HepG2 (cell line): ENCODE measurements around the gene ADGRG1. TPM values are rescaled to one million over a fixed set of nuclear protein-coding genes. Genes with fewer than 3 reads are reported as not detected.

ENCODE experiments used
- CBX1 ChIP-seq: IDR thresholded peaks from one replicate; pipeline ENCODE4 v1.6.1; 2016; ENCODE audit warnings: antibody characterized with exemption, low read depth
- CEBPB ChIP-seq: IDR thresholded peaks from 2 replicates; pipeline ENCODE4 v1.6.1; 2011; ENCODE audit warnings: low read depth, low read length, improper control_type of control experiment, borderline replicate concordance
- FOXK2 ChIP-seq: fragments of 450-650 bp; IDR thresholded peaks from 2 replicates; pipeline ENCODE4 v1.6.1; 2016
- FOXO1 ChIP-seq: sonication (generic); formaldehyde crosslinking; IDR thresholded peaks from 2 replicates; pipeline ENCODE4 v1.4.0; 2020; ENCODE audit warnings: missing genetic modification reagents
- JARID2 ChIP-seq: sonication (generic); formaldehyde crosslinking; IDR thresholded peaks from 2 replicates; pipeline ENCODE4 v1.8.1; 2023; ENCODE audit warnings: missing genetic modification reagents, inconsistent platforms; ENCODE audit not compliant: insufficient replicate concordance
- JUNB ChIP-seq: sonication (generic); formaldehyde crosslinking; IDR thresholded peaks from 2 replicates; pipeline ENCODE4 v1.8.0; 2022; ENCODE audit warnings: missing genetic modification reagents, mild to moderate bottlenecking, borderline replicate concordance
- MTA3 ChIP-seq: sonication (generic); formaldehyde crosslinking; IDR thresholded peaks from 2 replicates; pipeline ENCODE4 v1.4.0; 2020; ENCODE audit warnings: missing genetic modification reagents
- MZF1 ChIP-seq: sonication (generic); formaldehyde crosslinking; IDR thresholded peaks from 2 replicates; pipeline ENCODE4 v1.8.1; 2023; ENCODE audit warnings: mild to moderate bottlenecking, missing genetic modification reagents, borderline replicate concordance
- NCOA5 ChIP-seq: sonication (generic); formaldehyde crosslinking; IDR thresholded peaks from 2 replicates; pipeline ENCODE4 v1.4.0; 2020; ENCODE audit warnings: missing genetic modification reagents
- POLR2AphosphoS2 ChIP-seq: IDR thresholded peaks from 2 replicates; pipeline ENCODE4 v1.6.1; 2011; ENCODE audit warnings: low read depth, low read length, improper control_type of control experiment
- SP5 ChIP-seq: IDR thresholded peaks from 2 replicates; pipeline ENCODE4 v1.6.1; 2016; ENCODE audit warnings: low read depth, borderline replicate concordance
- ZMYM2 ChIP-seq: sonication (generic); formaldehyde crosslinking; IDR thresholded peaks from 2 replicates; pipeline ENCODE4 v1.8.0; 2022; ENCODE audit warnings: mild to moderate bottlenecking, missing genetic modification reagents
- ZNF180 ChIP-seq: sonication (generic); formaldehyde crosslinking; IDR thresholded peaks from 2 replicates; pipeline ENCODE4 v1.4.0; 2020; ENCODE audit warnings: low read depth, missing genetic modification reagents, borderline replicate concordance
- ZNF552 ChIP-seq: sonication (generic); formaldehyde crosslinking; IDR thresholded peaks from 2 replicates; pipeline ENCODE4 v1.9.0; 2022; ENCODE audit warnings: missing genetic modification reagents, mild to moderate bottlenecking, borderline replicate concordance
- polyA plus RNA-seq, 8 experiments: library from polyadenylated mRNA; depleted of rRNA in 3 of 8; stranded (reverse) in 7 of 8; unstranded in 1 of 8; fragments of >200 nt; fragmentation: Illumina TruSeq in 4 of 8; extraction: Trizol in 4 of 8; gene quantifications; 2 replicates each; pipeline versions ENCODE4 v1.2.1 to v1.2.3, GENCODE V29; 2011 to 2016; ENCODE audit warnings: low read depth in 4 of 8, missing spikeins in 1 of 8, mixed read lengths in 1 of 8; ENCODE audit not compliant: insufficient read depth in 1 of 8
- total RNA-seq, 5 experiments: library from RNA; depleted of rRNA; stranded (reverse); fragments of >200 nt; fragmentation: Illumina TruSeq; extraction: Trizol; gene quantifications; 2 replicates each; pipeline ENCODE4 v1.2.3, GENCODE V29; 2016; ENCODE audit warnings: low read depth in 1 of 5
- TF ChIP-seq, protein P1 (sequence below): sonication (generic); formaldehyde crosslinking; conservative IDR thresholded peaks from 2 replicates; pipeline ENCODE4 v1.4.0; 2020; ENCODE audit warnings: missing genetic modification reagents
- TF ChIP-seq, protein P2 (sequence below): sonication (generic); formaldehyde crosslinking; IDR thresholded peaks from 2 replicates; pipeline ENCODE4 v1.5.0; 2020; ENCODE audit warnings: missing genetic modification reagents
- TF ChIP-seq, protein P3 (sequence below): sonication (generic); formaldehyde crosslinking; IDR thresholded peaks from 2 replicates; pipeline ENCODE4 v1.5.0; 2020; ENCODE audit warnings: mild to moderate bottlenecking, missing genetic modification reagents
- TF ChIP-seq, protein P4 (sequence below): sonication (generic); formaldehyde crosslinking; IDR thresholded peaks from 2 replicates; pipeline ENCODE4 v1.4.0; 2020; ENCODE audit warnings: mild to moderate bottlenecking, missing genetic modification reagents
- TF ChIP-seq, protein P5 (sequence below): sonication (generic); formaldehyde crosslinking; IDR thresholded peaks from 2 replicates; pipeline ENCODE4 v1.9.0; 2022; ENCODE audit warnings: low read depth, missing genetic modification reagents
- TF ChIP-seq, protein P6 (sequence below): sonication (generic); formaldehyde crosslinking; IDR thresholded peaks from 2 replicates; pipeline ENCODE4 v1.4.0; 2020; ENCODE audit warnings: mild to moderate bottlenecking, missing genetic modification reagents

Gene ADGRG1
- total and polyA plus RNA-seq, 2 of the 13 experiments (the other 11 are each of a cell fraction or from before 2014, with no cell fraction given) = 2.7 to 5.9 TPM

DNA sequence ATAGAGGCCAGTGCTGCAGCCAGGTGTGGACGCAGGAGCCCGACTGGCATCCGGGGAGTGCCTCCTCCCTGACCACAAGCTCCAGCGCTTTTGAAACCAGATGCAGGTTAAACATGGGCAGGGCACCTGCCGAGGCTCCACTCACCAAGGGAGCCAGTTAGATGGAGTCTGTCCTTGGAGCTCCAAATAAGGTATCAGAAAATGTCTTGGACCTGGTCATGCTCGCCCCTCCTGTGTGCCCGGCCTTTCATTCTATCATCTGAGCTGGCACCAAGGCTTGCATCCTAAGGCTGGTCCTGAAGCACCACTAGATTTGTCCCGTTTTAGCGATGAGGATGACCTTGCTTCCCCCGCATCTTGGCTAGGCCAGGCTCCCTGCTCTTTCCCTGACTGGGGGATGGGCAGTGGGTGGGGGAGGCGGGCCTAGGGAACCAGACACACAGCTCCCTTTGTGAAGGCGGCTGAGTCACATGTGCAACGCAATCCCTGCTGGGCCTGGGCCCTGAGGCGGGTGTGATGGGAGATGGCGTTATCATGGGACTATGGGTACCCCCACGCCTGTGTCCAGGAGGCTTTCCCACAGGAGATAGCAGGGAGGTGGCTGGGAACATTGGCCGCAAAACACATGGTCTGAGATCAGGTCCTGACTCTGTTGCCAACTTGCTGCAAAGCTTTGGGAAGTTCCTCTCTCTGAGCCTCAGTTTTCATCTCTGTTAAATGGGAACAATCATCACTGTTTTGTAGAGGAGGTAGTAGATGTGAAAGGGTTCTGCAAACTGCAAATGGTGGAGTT, 5.0 kb upstream of the ADGRG1 start (continued):
- TF ChIP-seq ZNF180 (no peak), CBX1 (peak; percentile 89), JUNB (CRISPR knock-in tag) (no peak), JARID2 (CRISPR knock-in tag) (no peak), FOXK2 (no peak), ZMYM2 (CRISPR knock-in tag) (peak; percentile 75; the same call in 1 of the 2 replicates), POLR2AphosphoS2 (no peak), NCOA5 (no peak), FOXO1 (CRISPR knock-in tag) (no peak), MTA3 (no peak), SP5 (CRISPR knock-in tag) (peak; percentile 40; the same call in 1 of the 2 replicates), ZNF552 (CRISPR knock-in tag) (no peak), CEBPB (peak; percentile 60; the same call in 1 of the 2 replicates), MZF1 (CRISPR knock-in tag) (no peak)
- TF ChIP-seq, protein P1, sequence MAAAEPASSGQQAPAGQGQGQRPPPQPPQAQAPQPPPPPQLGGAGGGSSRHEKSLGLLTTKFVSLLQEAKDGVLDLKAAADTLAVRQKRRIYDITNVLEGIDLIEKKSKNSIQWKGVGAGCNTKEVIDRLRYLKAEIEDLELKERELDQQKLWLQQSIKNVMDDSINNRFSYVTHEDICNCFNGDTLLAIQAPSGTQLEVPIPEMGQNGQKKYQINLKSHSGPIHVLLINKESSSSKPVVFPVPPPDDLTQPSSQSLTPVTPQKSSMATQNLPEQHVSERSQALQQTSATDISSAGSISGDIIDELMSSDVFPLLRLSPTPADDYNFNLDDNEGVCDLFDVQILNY (CRISPR knock-in tag) = no peak
- TF ChIP-seq, protein P2, sequence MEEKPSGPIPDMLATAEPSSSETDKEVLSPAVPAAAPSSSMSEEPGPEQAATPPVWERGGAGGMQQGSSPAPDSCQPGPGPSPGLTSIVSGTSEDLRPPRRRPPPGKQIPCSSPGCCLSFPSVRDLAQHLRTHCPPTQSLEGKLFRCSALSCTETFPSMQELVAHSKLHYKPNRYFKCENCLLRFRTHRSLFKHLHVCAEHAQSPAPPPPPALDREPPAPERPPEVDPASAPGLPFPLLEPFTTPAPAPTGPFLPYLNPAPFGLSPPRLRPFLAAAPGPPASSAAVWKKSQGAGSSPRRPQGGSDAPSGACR = no peak
- TF ChIP-seq, protein P3, sequence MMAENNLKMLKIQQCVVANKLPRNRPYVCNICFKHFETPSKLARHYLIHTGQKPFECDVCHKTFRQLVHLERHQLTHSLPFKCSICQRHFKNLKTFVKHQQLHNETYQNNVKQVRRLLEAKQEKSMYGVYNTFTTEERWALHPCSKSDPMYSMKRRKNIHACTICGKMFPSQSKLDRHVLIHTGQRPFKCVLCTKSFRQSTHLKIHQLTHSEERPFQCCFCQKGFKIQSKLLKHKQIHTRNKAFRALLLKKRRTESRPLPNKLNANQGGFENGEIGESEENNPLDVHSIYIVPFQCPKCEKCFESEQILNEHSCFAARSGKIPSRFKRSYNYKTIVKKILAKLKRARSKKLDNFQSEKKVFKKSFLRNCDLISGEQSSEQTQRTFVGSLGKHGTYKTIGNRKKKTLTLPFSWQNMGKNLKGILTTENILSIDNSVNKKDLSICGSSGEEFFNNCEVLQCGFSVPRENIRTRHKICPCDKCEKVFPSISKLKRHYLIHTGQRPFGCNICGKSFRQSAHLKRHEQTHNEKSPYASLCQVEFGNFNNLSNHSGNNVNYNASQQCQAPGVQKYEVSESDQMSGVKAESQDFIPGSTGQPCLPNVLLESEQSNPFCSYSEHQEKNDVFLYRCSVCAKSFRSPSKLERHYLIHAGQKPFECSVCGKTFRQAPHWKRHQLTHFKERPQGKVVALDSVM = 0 out of 2 replicates have a peak, but pooled peaks have one; percentile 23
- TF ChIP-seq, protein P4, sequence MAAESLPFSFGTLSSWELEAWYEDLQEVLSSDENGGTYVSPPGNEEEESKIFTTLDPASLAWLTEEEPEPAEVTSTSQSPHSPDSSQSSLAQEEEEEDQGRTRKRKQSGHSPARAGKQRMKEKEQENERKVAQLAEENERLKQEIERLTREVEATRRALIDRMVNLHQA (CRISPR knock-in tag) = no peak
- TF ChIP-seq, protein P5, sequence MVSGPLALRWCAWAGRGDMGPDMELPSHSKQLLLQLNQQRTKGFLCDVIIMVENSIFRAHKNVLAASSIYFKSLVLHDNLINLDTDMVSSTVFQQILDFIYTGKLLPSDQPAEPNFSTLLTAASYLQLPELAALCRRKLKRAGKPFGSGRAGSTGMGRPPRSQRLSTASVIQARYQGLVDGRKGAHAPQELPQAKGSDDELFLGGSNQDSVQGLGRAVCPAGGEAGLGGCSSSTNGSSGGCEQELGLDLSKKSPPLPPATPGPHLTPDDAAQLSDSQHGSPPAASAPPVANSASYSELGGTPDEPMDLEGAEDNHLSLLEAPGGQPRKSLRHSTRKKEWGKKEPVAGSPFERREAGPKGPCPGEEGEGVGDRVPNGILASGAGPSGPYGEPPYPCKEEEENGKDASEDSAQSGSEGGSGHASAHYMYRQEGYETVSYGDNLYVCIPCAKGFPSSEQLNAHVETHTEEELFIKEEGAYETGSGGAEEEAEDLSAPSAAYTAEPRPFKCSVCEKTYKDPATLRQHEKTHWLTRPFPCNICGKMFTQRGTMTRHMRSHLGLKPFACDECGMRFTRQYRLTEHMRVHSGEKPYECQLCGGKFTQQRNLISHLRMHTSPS (CRISPR knock-in tag) = peak; percentile 20; the same call in 1 of the 2 replicates
- TF ChIP-seq, protein P6, sequence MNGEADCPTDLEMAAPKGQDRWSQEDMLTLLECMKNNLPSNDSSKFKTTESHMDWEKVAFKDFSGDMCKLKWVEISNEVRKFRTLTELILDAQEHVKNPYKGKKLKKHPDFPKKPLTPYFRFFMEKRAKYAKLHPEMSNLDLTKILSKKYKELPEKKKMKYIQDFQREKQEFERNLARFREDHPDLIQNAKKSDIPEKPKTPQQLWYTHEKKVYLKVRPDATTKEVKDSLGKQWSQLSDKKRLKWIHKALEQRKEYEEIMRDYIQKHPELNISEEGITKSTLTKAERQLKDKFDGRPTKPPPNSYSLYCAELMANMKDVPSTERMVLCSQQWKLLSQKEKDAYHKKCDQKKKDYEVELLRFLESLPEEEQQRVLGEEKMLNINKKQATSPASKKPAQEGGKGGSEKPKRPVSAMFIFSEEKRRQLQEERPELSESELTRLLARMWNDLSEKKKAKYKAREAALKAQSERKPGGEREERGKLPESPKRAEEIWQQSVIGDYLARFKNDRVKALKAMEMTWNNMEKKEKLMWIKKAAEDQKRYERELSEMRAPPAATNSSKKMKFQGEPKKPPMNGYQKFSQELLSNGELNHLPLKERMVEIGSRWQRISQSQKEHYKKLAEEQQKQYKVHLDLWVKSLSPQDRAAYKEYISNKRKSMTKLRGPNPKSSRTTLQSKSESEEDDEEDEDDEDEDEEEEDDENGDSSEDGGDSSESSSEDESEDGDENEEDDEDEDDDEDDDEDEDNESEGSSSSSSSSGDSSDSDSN (CRISPR knock-in tag) = peak; percentile 35; the same call in 1 of the 2 replicates
